Lower lobe of right lung (tissue), 2 donors: ENCODE data around the gene SLC17A7. TPM values are rescaled to one million over a fixed set of nuclear protein-coding genes. Genes with fewer than 3 reads are reported as not detected.

Experiments used
- ATAC-seq, 2 donors: fragments of 200-7000 bp; cut with Tn5 transposase; one replicate each; pipeline ENCODE4 v1.9.1; 2020 to 2022; ENCODE audit warnings: mild to moderate bottlenecking in 2 of 2, moderate library complexity in 2 of 2
- DNase-seq: peaks from one replicate; pipeline ENCODE4 v3.0.0-alpha.2; 2020
- H3K27ac ChIP-seq: fragments of 200-600 bp; one replicate; pipeline ENCODE4 v1.8.0; 2022
- H3K27me3 ChIP-seq: fragments of 200-600 bp; one replicate; pipeline ENCODE4 v1.8.0; 2022; ENCODE audit warnings: low read depth
- H3K36me3 ChIP-seq: fragments of 200-600 bp; one replicate; pipeline ENCODE4 v1.8.0; 2022; ENCODE audit warnings: mild to moderate bottlenecking
- H3K4me1 ChIP-seq: fragments of 200-600 bp; one replicate; pipeline ENCODE4 v1.8.0; 2022
- H3K4me3 ChIP-seq: fragments of 200-600 bp; one replicate; pipeline ENCODE4 v1.8.0; 2022; ENCODE audit warnings: mild to moderate bottlenecking
- H3K9me3 ChIP-seq: fragments of 200-600 bp; one replicate; pipeline ENCODE4 v1.8.0; 2022
- intact Hi-C: fragments of 100-400 bp; cut with DNase I; formaldehyde crosslinking; loops from one replicate; pipeline ENCODE4 v1.11.0; 2022
- total RNA-seq: library from RNA; stranded (reverse); fragmentation: NEBNext Ultra II Directional; extraction: Animal tissue kit (Norgen Biotek cat#: 25700); gene quantifications from one replicate; pipeline ENCODE4 v1.2.1, GENCODE V29; 2021
- TF ChIP-seq, protein P1 (sequence below): fragments of 200-600 bp; IDR thresholded peaks from one replicate; pipeline ENCODE4 v1.8.0; 2022; ENCODE audit warnings: antibody characterized with exemption, mild to moderate bottlenecking
- donor health status: DM: no; HTN: yes; CAD: no; lungs with severe emphysema.

Gene SLC17A7
- total RNA-seq, 1 donor from 2014 or later, result 0.56 TPM

GRCh38 chr19:49439836-49440235, 1.5 kb downstream of the SLC17A7 start:
- TF ChIP-seq, protein P1, sequence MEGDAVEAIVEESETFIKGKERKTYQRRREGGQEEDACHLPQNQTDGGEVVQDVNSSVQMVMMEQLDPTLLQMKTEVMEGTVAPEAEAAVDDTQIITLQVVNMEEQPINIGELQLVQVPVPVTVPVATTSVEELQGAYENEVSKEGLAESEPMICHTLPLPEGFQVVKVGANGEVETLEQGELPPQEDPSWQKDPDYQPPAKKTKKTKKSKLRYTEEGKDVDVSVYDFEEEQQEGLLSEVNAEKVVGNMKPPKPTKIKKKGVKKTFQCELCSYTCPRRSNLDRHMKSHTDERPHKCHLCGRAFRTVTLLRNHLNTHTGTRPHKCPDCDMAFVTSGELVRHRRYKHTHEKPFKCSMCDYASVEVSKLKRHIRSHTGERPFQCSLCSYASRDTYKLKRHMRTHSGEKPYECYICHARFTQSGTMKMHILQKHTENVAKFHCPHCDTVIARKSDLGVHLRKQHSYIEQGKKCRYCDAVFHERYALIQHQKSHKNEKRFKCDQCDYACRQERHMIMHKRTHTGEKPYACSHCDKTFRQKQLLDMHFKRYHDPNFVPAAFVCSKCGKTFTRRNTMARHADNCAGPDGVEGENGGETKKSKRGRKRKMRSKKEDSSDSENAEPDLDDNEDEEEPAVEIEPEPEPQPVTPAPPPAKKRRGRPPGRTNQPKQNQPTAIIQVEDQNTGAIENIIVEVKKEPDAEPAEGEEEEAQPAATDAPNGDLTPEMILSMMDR, result no peak
- Histone ChIP-seq H3K4me1 (peaks cover 7% of the 10 kb centered on the region), H3K27me3 (peaks cover 66% of the 10 kb centered on the region), H3K27ac (no peak overlapping the region), H3K4me3 (no peak overlapping the region), H3K9me3 (no peaks in the 10 kb centered on the region), H3K36me3 (no peaks in the 10 kb centered on the region)
- DNase-seq (no peak), ATAC-seq (no peak)
- intact Hi-C loops, result loop anchor here (10.0 kb wide), 1 partner anchor 45 kb away; no protein-coding TSS in a partner anchor

DNA sequence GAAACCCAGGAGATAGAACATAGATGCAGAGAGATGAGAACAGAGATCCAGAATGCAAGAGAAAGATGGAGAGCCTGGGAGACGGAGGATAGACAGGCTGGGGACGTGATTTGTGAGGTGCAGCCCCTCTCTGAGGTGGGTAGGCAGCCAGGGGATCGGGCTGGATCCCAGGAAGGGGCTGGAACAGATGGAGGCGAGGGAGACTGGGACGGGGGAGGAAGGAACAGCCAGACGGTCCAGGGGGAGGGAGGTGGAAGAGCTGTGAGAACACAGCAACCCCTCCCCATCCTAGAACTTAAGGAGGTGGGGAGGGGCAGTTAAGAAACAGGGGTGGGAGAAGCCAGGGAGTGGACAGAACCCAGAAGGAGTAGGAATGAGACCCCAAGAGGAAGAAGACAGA, 3.1 kb downstream of the SLC17A7 start:
- no peak overlapping the region for H3K4me3 ChIP-seq
- H3K27me3 ChIP-seq, result peaks cover 81% of the 10 kb centered on the region
- no peaks in the 10 kb centered on the region for H3K36me3 ChIP-seq
- no peaks in the 10 kb centered on the region for H3K9me3 ChIP-seq
- intact Hi-C loops, result no loop called here
- DNase-seq (no peak), ATAC-seq (no peak)
- no peaks in the 10 kb centered on the region for H3K4me1 ChIP-seq
- H3K27ac ChIP-seq, result no peak overlapping the region
- TF ChIP-seq, protein P1, result no peak

- Histone ChIP-seq H3K27ac (no peak overlapping the region), H3K27me3 (peaks cover 91% of the 10 kb centered on the region), H3K4me3 (no peak overlapping the region), H3K4me1 (no peaks in the 10 kb centered on the region), H3K9me3 (no peaks in the 10 kb centered on the region), H3K36me3 (no peaks in the 10 kb centered on the region)
- intact Hi-C loops, result no loop called here
- ATAC-seq (no peak), DNase-seq (no peak)
- TF ChIP-seq, protein P1, result no peak
Observed at GRCh38 chr19:49437231-49437630, 4.1 kb downstream of the SLC17A7 start.

DNA sequence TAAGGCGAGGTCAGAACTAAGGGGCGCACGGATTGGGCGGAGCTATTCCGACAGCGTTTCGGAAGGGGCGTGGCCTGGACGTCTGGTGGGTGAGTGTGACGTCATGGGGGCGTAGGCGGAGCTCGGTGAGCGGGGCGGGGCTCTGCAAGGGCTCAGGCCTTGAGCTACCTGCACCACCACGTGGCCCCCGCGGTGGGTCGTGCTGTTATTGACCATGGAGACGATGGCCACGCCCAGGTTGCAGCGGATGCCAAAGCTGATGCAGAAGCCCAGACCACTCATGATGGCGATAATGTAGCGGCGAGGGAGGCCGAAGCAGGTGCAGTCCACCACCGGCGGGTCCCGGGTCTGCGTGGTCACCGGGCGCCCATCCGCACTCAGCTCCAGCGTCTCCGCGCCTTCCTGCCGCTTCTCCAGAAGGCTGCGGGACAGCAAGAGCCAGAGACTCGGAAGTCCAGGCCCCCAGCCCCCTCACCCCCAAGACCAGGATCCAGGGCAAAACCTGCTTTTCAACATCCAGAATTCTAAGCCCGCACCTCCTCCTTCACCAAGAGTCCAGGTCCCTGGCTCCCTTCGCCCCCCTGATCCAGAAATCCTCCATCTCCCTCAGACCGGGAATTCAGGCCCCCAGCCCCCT, 4.8 kb downstream of the SLC17A7 start:
- Histone ChIP-seq H3K36me3 (no peaks in the 10 kb centered on the region), H3K27me3 (peaks cover 91% of the 10 kb centered on the region), H3K9me3 (no peaks in the 10 kb centered on the region), H3K27ac (no peak overlapping the region), H3K4me1 (no peaks in the 10 kb centered on the region), H3K4me3 (no peak overlapping the region)
- TF ChIP-seq, protein P1, result no peak
- ATAC-seq (peak in 1 of 2 donors; percentile 6), DNase-seq (no peak)
- intact Hi-C loops, result no loop called here

- Histone ChIP-seq H3K36me3 (no peaks in the 10 kb centered on the region), H3K27ac (no peak overlapping the region), H3K9me3 (no peaks in the 10 kb centered on the region), H3K4me1 (no peaks in the 10 kb centered on the region), H3K4me3 (no peak overlapping the region), H3K27me3 (peaks cover 93% of the 10 kb centered on the region)
- TF ChIP-seq, protein P1, result no peak
- intact Hi-C loops, result no loop called here
- DNase-seq (no peak), ATAC-seq (no peak)
Observed at GRCh38 chr19:49435670-49436069, 5.7 kb downstream of the SLC17A7 start.
